NCI-H345 treated with DMSO at 0.1 percent for 48 hours (cell line): ENCODE data around the gene TMCC1.
"Not testable (repeated sequence)": the region's sequence is repeated elsewhere in the genome, so short reads cannot be mapped to it uniquely, and the experiment has no call there.

ENCODE experiments used
- DNase-seq: peaks from one replicate; lab custom pipeline; 2025; ENCODE audit not compliant: unreplicated experiment; lab: John Stamatoyannopoulos, UW

TMCC1 gene

DNA sequence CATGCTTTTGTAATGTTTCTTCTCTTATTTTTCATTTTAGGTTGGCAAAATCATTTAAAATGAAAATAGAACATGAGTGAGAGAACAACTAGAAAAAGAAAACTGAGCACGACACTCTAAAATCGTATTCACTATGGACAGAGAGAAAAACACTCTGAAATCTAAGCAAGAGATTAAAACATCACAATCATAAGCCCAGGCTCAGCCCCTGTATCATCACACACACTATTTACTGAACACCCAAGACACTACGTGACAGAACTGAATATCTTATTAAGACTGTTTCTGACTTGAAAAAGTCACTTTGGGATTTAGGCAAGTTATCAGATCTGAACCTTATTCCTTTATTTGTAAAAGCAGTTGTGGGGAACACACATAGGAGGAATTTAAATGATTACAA lies 204.5 kb downstream of the TMCC1 start:
- no peak for DNase-seq

DNA sequence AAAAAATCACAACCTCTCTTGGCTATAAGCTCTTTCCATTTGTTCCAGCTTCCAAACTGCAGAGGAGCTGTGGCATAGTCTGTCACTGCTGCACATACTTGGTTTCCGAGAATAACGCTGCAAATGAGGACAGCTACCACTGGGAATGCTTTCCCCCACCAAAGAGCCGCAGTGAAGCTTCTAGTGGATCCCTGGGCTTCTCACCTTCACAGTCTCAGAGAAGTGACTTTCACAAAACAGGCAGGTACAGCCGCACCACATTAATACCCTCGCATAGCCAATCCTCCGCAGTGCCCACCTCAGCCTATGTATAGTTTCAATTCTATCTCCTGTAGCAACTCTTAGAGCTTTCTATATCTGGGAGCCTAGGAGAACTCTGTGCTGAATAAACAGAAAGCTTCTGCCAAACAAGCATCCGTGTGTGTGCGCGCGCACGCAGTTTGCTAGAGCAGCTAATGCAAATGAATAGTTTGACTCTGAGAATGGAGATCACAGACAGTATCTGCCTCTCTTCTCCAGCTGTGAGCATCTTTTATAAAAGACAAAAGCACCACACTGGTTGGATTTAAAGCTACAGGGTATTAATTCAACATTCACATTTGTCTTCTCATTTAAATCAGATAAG lies 205.1 kb downstream of the TMCC1 start:
- peak; percentile 69 for DNase-seq

DNA sequence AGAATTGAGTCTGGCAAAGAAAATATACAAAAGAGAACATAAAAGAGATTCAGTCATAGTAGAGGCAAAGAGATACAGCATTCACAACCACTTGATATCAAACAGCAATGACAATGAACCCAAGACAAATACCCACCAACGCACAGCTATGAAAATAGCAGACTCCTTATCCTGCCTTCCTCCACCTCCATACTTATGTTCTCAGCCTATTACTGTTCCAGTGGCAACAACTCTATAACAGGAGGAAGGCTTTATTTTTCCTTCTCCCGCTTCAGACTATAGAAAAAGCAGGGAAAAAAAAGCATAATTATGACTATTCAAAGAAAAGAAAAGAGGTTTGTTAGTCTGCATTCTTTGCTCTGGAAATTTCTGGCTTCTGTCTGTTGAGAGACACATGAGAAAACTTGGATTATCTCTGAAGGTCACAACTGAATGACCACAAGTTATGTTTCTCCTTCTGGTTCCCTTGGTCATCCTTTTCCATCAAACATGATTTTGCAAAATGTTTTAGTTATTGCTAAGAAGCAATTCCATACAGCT lies 205.9 kb downstream of the TMCC1 start:
- DNase-seq: no peak

DNA sequence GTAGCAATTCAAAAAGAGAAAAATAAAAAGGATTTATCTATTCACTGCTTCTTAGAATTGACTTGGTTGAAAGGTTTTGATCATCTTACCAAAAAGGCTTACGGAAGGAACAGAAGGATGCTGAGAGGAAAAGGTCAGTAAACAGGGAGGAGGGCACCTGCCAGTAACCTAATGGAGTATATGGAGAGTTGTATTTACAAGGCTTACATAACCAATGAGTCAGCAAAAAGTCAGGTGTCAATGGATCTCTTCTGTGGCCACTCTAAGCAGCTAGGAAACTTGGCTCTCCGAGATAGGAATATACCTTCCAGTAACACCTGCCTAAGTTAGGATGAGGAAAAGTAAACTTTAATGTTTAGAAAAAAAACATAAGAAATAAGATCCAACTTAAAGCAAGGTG lies 206.6 kb downstream of the TMCC1 start:
- DNase-seq: peak; percentile 3

DNA sequence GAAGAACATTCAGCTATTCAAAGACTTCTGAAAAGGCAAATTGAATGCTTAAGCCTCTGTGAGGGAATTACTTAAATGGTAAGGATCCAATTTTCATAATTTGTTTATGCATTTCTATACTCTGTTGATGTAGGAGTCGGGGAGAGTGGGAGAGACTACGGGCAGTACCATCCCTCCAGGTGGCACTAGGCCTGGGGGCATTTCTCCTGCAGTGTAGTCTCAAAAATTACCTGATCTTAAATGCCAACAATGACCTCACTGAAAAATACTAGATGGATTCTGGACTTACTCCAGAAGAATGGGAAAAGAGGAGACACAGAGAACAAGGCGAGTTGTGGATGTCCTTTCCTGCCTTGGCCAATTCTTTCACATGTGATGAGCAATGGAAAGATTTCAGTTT lies 209.2 kb downstream of the TMCC1 start:
- DNase-seq: no peak

DNA sequence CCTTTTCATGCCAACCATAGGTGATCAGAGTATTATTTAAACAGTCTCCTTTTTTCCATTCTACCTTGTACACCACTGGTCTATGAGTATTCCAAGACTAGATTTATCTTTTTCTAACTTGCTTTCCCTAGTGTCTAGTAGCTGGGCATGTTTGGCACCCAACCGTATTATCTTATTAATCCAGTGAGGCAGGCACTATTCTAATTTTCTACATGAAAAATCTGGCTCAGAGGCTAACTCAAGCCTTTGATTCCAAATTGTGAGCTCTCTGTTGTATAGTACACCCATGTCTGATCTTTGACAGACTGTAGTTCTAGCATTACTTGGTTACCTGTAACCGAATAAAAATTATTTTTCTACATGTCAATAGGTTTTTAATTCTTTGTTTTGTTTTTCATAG lies 210.3 kb downstream of the TMCC1 start:
- DNase-seq: no peak

DNA sequence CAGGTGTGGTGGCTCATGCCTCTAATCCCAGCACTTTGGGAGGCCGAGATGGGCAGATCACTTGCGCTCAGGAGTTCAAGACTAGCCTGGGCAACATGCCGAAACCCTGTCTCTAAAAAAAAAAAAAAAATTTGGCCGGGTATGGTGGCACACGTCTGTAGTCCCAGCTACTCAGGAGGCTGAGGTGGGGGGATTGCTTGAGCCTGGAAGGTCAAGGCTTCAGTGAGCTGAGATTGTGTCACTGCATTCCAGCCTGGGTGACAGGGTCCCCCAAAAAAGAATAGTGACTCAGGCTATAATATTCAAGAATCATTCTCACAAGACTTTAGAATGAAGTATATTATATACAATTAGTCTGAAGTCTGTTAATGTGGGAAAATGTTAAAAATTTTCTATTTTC lies 216.5 kb downstream of the TMCC1 start:
- no peak for DNase-seq

DNA sequence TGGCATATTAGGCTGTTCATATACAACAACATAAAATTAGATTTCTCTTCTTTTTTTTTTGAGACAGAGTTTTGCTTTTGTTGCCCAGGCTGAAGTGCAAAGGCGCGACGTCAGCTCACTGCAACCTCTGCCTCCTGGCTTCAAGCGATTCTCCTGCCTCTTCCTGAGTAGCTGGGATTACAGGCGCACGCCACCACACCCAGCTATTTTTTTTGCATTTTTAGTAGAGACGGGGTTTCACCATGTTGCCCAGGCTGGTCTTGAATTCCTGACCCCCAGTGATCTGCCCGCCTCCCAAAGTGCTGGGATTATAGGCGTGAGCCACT lies 218.8 kb downstream of the TMCC1 start:
- DNase-seq: not testable (repeated sequence)

DNA sequence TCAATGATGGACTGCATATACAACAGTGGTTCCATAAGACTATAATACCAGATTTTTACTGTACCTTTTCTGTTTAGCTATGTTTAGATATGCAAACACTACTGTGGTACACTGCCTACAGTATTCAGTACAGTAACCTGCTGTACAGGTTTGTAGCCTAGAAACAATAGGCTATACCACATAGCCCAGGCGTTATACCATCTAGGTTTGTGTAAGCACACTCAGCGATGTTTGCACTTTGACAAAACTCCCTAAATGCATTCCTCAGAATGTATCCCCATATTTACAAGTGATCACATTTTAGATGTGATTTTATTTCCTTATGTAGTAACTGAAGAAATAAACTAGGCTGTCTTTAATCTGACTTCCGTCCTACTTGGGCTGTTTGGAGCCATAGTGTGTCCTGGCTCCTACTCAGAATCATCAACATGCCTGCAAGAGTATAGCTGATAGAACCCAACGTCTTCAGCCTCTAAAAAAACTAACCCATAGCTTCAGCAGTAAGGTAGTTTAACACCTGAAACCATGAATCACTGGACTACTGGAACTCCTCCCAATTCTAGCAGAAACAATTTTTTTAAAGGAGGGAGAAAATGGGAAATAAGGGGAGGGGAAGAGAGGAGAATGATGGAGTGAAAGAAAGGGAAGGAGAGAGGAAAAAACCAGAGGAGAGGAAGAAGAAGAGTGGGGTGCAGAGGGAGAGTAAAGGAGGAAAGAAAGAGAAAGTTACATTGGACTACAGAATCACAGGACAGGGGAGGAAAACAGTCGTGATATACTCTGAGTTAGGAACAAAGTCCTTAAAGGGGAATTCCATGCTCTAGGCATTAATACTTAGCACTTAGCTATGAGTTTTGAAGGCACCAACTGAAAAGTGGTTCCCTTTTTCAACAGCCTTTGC lies 219.4 kb downstream of the TMCC1 start:
- no peak for DNase-seq

DNA sequence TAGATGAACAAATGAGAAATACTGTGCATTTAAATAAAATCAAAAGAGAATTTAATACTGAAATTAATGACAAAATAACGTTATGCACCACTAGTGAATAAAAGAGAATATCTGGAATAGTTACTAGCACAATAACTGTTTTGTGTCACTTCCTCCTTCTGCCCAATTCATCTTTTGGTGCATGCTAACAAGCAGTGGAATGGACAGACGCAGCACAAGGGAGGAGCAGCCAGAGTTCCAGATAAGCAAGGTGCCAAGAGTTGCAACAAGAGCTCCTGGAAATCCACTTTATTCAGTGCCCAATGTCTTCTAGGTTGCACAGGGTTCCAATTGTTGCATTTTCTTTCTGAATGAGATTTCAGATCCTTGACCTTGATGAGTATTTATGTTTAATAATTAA lies 220.5 kb downstream of the TMCC1 start:
- no peak for DNase-seq

DNA sequence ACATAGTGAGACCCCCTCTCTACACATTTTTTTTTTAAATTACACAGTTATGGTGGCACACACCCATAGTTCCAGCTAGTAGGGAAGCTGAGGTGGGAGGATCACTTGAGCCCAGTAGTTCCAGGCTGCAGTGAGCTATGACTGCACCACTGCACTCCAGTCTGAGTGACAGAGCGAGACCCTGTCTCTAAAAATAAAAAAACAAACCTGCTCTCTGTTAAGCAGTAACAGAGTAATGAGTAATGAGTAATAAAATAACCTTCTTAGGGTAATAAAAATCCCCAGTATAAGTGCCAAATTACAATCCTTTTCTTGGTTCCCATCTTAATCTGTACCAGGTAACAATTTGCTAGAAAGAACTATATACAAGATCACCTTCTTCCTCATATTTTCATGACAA lies 221.1 kb downstream of the TMCC1 start:
- DNase-seq: no peak

DNA sequence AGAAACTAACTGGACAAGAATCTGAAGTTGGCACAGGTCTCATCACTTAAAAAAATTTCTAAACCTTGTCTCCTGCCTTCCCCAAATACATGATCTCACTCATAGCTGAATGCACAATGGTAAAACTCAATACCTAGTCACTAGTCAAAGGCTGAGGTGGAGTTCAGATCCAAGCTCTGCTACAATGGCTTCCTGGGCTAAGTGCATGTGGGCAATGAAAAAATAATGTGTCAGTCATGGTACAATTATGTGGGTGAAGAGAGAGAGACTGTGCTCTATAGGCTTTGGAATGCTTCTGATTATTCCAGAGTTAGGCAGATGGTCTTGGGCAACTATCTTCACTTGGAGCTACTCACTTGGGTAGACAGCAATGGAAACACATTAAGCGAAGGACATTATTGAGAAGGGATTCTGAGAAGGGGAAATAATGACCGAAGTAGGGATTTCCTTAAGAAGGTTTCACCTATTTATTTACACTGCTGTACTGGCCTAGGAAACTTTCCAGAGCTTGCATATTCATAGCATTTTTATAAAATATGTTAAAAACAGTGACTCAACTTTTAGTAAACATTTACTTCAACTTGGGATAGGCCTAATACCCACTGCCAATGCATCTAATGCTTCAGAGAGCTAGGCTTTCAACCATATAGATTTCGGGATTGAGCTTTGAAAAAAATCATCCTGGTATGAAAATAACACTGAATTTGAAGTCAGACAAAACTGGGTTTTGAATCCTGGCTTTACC lies 228.3 kb downstream of the TMCC1 start:
- no peak for DNase-seq

DNA sequence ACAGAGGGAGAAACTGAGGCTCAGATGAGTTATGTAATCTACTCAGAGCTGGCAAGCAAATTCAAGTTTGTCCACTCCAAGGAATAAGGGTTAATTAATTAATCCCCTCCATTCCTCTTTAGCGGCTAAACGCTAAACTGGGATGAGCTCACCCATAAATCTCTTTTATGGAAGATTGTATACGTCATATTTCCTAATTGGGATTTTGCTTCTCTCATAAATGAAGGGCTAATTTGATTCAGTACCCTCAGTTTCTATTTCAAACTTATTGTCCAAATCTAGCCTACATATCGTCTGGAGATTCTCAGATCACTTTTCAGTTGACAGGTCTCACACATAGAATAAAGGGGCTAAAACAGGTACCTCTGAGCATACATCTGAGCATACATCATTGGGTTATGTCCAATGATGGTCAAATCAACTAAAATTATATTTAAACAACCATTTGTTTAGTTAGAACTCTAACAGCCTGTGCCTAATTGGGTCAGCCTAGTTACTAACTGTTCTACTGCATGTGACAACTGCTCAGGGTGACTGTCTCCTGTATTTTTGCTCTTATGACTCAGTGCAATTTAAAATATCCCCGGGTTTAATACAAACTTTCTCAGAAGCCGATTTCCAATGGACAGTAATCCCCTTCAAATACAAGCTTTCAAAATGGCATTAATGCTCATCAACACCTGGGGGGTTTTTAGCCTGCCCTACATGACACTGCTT lies 229.4 kb downstream of the TMCC1 start:
- DNase-seq: no peak

DNA sequence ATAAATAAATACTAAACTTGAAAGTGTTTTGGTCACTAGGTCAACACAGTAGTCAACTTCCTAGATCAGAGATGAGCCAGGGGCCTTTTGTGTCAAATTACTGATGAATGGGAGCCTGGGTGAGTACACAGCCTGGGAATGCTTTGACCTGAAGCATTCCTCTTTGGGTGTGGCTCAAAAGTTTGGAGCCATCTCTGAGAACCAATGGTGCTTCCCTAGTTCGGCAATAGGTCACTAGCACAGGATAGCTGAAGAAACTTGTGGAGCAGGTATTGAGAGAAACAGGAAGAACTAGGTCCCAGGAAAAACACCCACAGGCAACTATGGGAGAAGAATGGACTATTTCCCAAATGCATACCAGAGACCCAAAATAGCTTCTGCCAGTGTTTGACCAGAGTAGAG lies 230.5 kb downstream of the TMCC1 start:
- no peak for DNase-seq

DNA sequence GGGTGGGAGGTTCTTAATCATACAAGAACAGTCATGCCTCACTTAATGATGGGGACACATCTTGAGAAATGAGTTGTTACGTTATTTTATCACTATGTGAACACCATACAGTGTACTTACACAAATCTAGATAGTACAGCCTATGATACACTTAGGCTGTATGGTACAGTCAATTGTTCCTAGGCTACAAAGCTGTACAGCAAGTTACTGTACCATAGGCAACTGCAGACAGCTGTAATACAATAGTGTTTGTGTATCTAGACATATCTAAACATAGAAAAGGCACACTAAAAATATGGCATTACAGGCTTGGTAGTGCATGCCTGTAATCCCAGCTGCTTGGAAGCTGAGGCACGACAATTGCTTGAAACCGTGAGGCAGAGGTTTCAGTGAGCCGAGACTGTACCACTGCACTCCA lies 231.3 kb downstream of the TMCC1 start:
- no peak for DNase-seq

DNA sequence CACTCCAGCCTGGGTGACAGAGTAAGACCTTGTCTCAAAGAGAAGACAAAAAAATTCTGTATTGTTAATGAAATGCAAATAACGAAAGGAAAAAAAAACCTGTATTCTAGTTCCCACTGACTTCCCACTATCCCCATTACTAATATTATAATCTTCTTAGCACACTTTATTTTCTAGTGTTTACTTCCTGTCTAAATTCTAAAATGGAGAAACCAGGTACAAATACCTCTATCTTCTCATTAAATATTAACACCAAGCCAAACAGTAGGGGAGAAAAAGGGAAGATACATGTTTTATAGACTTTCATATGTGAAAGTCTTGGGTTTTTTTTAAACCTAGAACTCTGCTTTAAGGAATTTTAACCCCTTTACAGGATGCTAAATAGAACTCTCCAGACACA lies 231.7 kb downstream of the TMCC1 start:
- DNase-seq: no peak

DNA sequence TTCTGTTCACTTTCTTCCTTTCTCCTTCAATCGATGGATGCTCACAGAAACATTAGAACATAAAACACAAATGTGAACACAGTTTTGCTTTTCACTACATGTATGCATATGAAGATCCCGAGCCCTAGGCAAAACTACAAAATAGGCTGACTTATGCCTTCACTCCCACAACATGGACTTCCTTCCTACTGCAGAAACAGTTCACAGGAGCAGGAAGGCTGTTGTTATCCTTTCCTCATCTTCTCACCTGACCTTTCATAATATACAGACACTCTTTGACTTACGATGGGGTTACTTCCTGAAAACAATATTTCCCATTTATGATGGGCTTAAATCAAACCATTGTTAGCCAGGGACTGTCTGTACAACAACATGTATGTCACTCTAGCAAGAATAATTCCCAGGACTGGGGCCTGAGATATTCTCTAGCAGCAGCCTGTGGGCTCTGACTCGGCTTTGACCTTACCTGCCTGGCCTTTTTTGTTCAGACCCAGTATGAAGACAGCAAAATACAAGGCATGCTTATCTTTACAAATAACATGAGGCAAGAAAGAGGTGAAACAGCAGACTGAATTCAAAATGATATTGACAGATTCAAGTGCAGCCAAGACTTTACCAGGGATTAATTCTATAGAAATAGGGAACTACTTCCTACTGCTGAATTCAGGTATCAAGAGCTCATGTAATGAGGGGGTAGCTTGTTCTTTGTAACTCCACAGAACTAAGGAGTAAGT lies 235.2 kb downstream of the TMCC1 start:
- no peak for DNase-seq

DNA sequence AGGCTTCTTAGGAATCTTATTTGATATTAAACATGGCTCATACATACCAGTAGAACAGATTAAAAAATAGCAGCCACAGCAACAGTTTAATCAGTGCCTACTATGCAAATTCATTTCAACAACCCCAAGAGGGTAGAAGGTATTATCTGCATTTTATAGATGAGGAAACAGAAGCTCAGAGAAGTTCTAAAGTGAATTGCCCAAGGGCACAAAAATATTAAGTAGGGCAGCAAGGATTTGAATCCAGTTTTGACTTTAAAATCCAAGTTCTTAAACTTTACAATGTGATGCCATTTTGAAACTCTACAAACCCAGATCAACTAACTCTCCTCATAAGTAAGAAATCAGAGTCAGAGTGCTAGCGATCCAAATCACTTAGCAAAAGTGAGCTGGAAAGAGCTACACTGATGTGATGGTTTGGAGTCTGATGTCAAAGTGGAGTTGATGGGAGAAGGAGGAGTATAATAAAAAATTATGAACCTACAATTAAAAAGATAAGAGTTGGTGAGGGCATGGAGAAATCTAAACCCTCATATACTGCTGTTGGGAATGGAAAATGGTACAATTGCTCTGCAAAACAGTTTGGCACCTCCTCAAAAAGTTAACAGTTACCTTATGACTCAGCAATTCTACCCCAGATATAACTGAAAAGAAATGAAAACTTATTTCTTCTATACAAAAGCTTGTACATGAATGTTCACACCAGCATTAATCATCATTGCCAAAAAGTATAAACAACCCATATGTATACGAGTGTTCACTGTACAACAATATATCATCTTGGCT lies 236.1 kb downstream of the TMCC1 start:
- no peak for DNase-seq

DNA sequence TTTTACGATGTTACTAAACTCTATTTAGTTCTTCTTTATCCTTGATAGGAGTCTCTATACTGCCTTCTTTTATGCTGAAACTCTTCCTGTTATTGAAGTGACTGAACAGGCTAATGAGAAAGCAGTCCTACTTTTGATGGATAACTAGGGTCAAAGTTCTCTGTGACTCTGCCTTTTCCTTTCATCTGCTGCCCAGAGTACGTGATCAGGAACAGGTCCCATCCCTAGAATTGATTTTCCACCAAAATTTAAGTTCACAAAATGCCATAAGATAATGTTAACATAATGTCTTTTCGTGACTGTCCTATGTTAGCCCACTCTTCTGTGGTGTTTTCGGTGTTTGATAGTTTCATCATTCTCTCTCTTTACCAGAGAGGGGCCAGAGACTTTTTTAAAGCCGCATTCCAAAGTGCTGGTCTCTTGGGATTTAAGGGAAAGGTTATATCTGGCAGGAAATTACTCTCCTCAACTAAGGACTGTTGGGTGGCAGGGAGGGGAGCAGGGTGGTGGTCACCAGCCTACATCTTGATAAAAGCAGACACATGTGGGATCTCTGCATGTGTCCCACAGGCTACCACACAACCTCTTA lies 236.8 kb downstream of the TMCC1 start:
- no peak for DNase-seq
